ENCODE data around the gene DRICH1.
"Not testable (repeated sequence)": the region's sequence is repeated elsewhere in the genome, so short reads cannot be mapped to it uniquely, and the experiment has no call there.

DNA sequence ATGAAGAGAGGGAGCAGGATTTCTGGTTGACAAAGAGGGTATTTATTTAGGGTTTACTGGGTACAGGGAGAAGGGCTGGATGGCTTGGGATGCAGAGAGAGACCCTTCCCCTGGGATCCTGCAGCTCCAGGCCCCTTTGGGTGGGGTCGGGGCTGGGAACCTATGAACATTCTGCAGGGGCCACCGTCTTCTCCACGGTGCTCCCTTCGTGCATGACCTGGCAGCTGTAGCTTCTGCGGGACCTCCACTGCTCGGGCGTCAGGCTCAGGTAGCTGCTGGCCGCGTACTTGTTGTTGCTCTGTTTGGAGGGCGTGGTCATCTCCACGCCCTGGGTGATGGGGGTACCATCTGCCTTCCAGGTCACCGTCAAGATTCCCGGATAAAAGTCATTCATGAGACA, 59.0 kb downstream of the DRICH1 start:
- TF ChIP-seq, protein P1, sequence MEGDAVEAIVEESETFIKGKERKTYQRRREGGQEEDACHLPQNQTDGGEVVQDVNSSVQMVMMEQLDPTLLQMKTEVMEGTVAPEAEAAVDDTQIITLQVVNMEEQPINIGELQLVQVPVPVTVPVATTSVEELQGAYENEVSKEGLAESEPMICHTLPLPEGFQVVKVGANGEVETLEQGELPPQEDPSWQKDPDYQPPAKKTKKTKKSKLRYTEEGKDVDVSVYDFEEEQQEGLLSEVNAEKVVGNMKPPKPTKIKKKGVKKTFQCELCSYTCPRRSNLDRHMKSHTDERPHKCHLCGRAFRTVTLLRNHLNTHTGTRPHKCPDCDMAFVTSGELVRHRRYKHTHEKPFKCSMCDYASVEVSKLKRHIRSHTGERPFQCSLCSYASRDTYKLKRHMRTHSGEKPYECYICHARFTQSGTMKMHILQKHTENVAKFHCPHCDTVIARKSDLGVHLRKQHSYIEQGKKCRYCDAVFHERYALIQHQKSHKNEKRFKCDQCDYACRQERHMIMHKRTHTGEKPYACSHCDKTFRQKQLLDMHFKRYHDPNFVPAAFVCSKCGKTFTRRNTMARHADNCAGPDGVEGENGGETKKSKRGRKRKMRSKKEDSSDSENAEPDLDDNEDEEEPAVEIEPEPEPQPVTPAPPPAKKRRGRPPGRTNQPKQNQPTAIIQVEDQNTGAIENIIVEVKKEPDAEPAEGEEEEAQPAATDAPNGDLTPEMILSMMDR (IDR thresholded peaks at IDR 0.05) = not testable (repeated sequence)
- not testable (repeated sequence) for TF ChIP-seq NR3C1 (CRISPR knock-in tag; conservative IDR thresholded peaks at IDR 0.05; ENCODE audit: low read depth); ZNF219 (CRISPR knock-in tag; IDR thresholded peaks at IDR 0.05; ENCODE audit: borderline replicate concordance); FOXJ3 (CRISPR knock-in tag; IDR thresholded peaks at IDR 0.05; ENCODE audit: borderline replicate concordance); SMAD4 (CRISPR knock-in tag; IDR thresholded peaks at IDR 0.05)
- TF ChIP-seq, protein P2, sequence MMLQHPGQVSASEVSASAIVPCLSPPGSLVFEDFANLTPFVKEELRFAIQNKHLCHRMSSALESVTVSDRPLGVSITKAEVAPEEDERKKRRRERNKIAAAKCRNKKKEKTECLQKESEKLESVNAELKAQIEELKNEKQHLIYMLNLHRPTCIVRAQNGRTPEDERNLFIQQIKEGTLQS (CRISPR knock-in tag; conservative IDR thresholded peaks at IDR 0.05) = not testable (repeated sequence)
- TF ChIP-seq, protein P3, sequence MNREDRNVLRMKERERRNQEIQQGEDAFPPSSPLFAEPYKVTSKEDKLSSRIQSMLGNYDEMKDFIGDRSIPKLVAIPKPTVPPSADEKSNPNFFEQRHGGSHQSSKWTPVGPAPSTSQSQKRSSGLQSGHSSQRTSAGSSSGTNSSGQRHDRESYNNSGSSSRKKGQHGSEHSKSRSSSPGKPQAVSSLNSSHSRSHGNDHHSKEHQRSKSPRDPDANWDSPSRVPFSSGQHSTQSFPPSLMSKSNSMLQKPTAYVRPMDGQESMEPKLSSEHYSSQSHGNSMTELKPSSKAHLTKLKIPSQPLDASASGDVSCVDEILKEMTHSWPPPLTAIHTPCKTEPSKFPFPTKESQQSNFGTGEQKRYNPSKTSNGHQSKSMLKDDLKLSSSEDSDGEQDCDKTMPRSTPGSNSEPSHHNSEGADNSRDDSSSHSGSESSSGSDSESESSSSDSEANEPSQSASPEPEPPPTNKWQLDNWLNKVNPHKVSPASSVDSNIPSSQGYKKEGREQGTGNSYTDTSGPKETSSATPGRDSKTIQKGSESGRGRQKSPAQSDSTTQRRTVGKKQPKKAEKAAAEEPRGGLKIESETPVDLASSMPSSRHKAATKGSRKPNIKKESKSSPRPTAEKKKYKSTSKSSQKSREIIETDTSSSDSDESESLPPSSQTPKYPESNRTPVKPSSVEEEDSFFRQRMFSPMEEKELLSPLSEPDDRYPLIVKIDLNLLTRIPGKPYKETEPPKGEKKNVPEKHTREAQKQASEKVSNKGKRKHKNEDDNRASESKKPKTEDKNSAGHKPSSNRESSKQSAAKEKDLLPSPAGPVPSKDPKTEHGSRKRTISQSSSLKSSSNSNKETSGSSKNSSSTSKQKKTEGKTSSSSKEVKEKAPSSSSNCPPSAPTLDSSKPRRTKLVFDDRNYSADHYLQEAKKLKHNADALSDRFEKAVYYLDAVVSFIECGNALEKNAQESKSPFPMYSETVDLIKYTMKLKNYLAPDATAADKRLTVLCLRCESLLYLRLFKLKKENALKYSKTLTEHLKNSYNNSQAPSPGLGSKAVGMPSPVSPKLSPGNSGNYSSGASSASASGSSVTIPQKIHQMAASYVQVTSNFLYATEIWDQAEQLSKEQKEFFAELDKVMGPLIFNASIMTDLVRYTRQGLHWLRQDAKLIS (CRISPR knock-in tag; IDR thresholded peaks at IDR 0.05; ENCODE audit: borderline replicate concordance) = not testable (repeated sequence)
- TF ChIP-seq, protein P4, sequence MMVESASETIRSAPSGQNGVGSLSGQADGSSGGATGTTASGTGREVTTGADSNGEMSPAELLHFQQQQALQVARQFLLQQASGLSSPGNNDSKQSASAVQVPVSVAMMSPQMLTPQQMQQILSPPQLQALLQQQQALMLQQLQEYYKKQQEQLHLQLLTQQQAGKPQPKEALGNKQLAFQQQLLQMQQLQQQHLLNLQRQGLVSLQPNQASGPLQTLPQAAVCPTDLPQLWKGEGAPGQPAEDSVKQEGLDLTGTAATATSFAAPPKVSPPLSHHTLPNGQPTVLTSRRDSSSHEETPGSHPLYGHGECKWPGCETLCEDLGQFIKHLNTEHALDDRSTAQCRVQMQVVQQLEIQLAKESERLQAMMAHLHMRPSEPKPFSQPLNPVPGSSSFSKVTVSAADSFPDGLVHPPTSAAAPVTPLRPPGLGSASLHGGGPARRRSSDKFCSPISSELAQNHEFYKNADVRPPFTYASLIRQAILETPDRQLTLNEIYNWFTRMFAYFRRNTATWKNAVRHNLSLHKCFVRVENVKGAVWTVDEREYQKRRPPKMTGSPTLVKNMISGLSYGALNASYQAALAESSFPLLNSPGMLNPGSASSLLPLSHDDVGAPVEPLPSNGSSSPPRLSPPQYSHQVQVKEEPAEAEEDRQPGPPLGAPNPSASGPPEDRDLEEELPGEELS (CRISPR knock-in tag; IDR thresholded peaks at IDR 0.05) = not testable (repeated sequence)
